Keratinocyte (primary cell): ENCODE data around the gene DIP2C.

Source experiments
- CTCF ChIP-seq, 3 experiments: IDR thresholded peaks in 1 of 3; conservative IDR thresholded peaks in 1 of 3; optimal IDR thresholded peaks in 1 of 3; 2 replicates in 2 of 3; 3 replicates in 1 of 3; pipeline versions ENCODE3 to v1.5.1; 2011; ENCODE audit warnings: low read length in 3 of 3, mild to moderate bottlenecking in 3 of 3, moderate library complexity in 2 of 3, control low read depth in 1 of 3, inconsistent platforms in 1 of 3; ENCODE audit not compliant: insufficient read depth in 2 of 3; ENCODE audit errors: extremely low read depth in 1 of 3
- EZH2 ChIP-seq: IDR thresholded peaks from one replicate; pipeline ENCODE4 v1.6.1; 2012; ENCODE audit warnings: inconsistent platforms, mild to moderate bottlenecking, low read length, moderate library complexity

GRCh38 chr10:541750-542371, 147.6 kb downstream of the DIP2C start:
- TF ChIP-seq CTCF (optimal IDR thresholded peaks at IDR 0.05 in 1 of 3, IDR thresholded peaks at IDR 0.05 in 1 of 3, conservative IDR thresholded peaks at IDR 0.05 in 1 of 3; ENCODE audit: extremely low read depth in 1 of 3, insufficient read depth in 2 of 3, low read length in 3 of 3) (no peak), EZH2 (no peak)
